Neural crest cell (in vitro differentiated cells): ENCODE measurements around the gene SOX3. TPM values are rescaled to one million over a fixed set of nuclear protein-coding genes. Genes with fewer than 3 reads are reported as not detected.

ENCODE experiments used
- DNase-seq: peaks from one replicate; pipeline ENCODE4 v3.0.0; 2021; ENCODE audit warnings: low read depth, mixed read lengths, low spot score
- H3K27ac Mint-ChIP-seq: one replicate; pipeline ENCODE4 v1.8.0; 2021; ENCODE audit warnings: mild to moderate bottlenecking, mixed read lengths; ENCODE audit not compliant: unreplicated experiment
- H3K27me3 Mint-ChIP-seq: 2 replicates; pipeline ENCODE4 v1.8.0; 2021; ENCODE audit warnings: low read depth, mild to moderate bottlenecking, mixed read lengths
- H3K36me3 Mint-ChIP-seq: 2 replicates; pipeline ENCODE4 v1.8.0; 2021; ENCODE audit warnings: low read depth, mild to moderate bottlenecking, mixed read lengths
- H3K4me1 Mint-ChIP-seq: 2 replicates; pipeline ENCODE4 v1.8.0; 2021; ENCODE audit warnings: mixed read lengths
- H3K4me3 Mint-ChIP-seq: one replicate; pipeline ENCODE4 v1.8.0; 2021; ENCODE audit warnings: mild to moderate bottlenecking, mixed read lengths
- H3K9me3 Mint-ChIP-seq: 2 replicates; pipeline ENCODE4 v1.8.0; 2021; ENCODE audit warnings: mixed read lengths
- total RNA-seq: library from RNA; stranded (reverse); gene quantifications from 2 replicates; pipeline ENCODE4 v1.2.1, GENCODE V29; 2021
- TF ChIP-seq, protein P1 (sequence below): fragments of 200-600 bp; sonication (generic); conservative IDR thresholded peaks from 2 replicates; pipeline ENCODE4 v1.5.0; 2021; ENCODE audit warnings: antibody characterized with exemption, mild to moderate bottlenecking

Gene SOX3
- total RNA-seq, 1 donor from 2014 or later: 205 TPM

DNA sequence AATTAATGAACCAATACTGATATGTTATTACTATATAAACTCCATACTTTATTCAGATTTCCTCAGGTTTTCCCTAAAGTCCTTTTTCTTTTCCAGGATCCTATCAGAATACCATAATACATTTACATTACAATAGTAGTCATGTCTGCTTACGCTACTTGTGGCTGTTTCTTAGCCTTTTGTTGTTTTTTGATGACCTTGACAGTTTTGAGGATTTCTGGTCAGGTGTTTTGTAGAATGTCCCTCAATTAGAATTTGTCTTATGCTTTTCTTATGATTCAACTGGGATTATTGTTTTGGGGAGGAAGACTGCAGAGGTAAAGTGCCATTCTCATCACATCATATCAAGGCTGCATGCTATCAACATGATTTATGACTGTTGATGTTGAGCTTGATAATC, 9.1 kb downstream of the SOX3 start:
- H3K36me3 Mint-ChIP-seq: no peaks in the 10 kb centered on the region
- H3K4me3 Mint-ChIP-seq: no peak overlapping the region
- peaks cover 32% of the 10 kb centered on the region for H3K4me1 Mint-ChIP-seq
- no peak for DNase-seq
- H3K27me3 Mint-ChIP-seq: peaks cover 33% of the 10 kb centered on the region
- TF ChIP-seq, protein P1, sequence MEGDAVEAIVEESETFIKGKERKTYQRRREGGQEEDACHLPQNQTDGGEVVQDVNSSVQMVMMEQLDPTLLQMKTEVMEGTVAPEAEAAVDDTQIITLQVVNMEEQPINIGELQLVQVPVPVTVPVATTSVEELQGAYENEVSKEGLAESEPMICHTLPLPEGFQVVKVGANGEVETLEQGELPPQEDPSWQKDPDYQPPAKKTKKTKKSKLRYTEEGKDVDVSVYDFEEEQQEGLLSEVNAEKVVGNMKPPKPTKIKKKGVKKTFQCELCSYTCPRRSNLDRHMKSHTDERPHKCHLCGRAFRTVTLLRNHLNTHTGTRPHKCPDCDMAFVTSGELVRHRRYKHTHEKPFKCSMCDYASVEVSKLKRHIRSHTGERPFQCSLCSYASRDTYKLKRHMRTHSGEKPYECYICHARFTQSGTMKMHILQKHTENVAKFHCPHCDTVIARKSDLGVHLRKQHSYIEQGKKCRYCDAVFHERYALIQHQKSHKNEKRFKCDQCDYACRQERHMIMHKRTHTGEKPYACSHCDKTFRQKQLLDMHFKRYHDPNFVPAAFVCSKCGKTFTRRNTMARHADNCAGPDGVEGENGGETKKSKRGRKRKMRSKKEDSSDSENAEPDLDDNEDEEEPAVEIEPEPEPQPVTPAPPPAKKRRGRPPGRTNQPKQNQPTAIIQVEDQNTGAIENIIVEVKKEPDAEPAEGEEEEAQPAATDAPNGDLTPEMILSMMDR: no peak
- peaks cover 2% of the 10 kb centered on the region for H3K9me3 Mint-ChIP-seq
- H3K27ac Mint-ChIP-seq: peak overlapping the region; percentile 86

DNA sequence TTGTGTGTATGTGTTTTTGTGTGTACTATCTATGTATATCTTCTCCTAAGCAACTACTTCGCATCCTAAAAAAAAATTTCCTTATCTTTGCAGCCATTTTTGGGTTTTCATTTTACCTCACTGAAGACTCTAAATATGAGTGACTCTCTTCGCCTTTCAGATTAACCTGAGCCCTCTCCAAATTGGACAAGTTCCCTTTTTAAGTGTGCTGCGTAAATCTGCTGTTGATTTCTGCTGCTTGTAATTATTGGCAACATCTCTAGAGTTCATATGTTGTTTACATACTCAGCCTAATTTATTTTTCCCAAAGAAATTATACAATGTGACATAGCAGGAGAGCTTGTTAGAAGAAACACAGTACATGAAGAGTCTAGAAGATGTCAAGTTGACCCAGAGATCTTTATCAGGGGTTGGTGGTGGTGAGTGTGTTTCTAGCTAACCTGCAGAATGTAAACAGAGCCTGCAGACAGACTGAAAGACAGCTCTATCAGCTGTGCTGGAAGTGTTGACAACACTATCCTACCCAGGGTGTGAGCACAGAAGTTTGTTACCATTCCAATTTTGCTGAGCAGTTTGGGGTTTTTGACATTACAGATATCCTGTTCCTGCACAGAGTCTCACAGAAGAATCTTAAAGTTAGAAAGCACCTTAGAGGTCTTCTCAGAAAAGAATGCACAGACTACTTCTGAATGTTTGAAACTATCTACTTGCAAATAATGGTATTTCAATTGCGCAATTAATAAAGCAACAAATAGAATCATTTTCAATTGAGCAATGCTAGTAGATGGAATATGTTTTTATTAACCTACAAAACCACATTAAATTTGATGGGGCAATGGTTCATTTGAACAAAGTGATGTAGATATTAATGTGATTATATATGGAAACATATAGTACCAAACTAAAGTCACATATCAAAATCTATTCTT, 12.5 kb downstream of the SOX3 start:
- Mint-ChIP-seq H3K9me3 (peaks cover 2% of the 10 kb centered on the region), H3K27ac (no peak overlapping the region), H3K27me3 (peaks cover 10% of the 10 kb centered on the region), H3K4me3 (no peak overlapping the region), H3K4me1 (peaks cover 10% of the 10 kb centered on the region), H3K36me3 (no peaks in the 10 kb centered on the region)
- TF ChIP-seq, protein P1: no peak
- DNase-seq: no peak

DNA sequence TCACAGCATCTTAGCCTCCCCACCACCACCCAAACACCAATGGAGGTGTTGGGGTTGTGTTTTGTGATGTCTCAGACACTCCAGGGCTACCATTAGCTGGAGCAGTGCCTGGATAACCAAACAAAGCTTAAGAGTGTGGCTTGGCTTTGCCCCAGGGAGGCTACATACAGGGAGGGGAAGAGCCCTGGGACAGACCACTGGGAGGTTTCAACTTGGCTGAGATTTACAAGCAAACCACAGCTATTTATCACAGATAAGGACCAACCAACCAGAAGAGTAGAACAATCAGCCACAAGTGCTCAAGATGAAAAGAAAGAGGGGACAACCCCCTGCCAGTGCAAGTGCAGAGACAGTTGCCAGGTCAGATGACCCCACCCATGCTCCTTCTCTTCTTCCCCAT, 24.1 kb downstream of the SOX3 start:
- TF ChIP-seq, protein P1: no peak
- Mint-ChIP-seq H3K27me3 (no peaks in the 10 kb centered on the region), H3K9me3 (peaks cover 12% of the 10 kb centered on the region), H3K4me1 (no peaks in the 10 kb centered on the region), H3K4me3 (no peak overlapping the region), H3K27ac (no peak overlapping the region), H3K36me3 (peaks cover 7% of the 10 kb centered on the region)
- DNase-seq: no peak

DNA sequence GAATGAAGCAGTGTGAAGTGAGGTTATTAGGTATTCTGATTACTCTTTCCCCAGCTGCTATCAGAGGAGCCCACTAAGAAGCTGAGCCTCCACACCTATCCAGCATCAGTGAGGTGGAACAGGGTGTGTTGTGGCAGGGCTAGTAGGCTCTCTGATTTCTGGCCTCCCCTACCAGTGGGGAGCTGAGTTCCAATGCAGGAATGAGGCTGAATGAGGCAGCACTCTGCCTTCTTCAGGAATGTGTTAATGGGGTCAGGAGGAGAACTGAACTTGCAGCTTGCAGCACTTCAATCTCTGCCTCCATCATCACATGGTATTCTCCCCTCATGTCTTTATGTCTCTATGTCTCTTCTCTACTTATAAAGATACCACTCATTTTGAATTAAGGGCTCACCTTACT, 26.9 kb downstream of the SOX3 start:
- Mint-ChIP-seq H3K27ac (no peak overlapping the region), H3K9me3 (peaks cover 16% of the 10 kb centered on the region)

DNA sequence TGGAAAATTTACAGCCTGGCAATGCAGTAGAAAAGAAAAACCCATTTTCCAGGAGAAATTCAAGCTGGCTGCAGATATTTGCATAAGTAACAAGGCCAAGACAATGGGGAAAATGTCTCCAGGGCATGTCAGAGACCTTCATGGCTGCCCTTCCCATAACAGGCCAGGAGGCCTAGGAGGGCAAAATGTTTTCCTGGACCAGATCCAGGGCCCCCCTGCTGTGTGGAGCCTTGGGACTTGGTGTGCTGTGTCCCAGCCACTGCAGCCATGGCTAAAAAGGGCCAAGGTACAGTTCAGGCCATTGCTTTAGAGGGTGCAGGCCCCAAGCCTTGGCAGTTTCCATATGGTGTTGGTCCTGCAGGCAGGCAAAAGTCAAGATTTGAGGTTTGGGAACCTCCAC, 29.8 kb downstream of the SOX3 start:
- Mint-ChIP-seq H3K4me1 (peaks cover 5% of the 10 kb centered on the region), H3K36me3 (peaks cover 17% of the 10 kb centered on the region), H3K27ac (no peak overlapping the region), H3K27me3 (no peaks in the 10 kb centered on the region), H3K9me3 (peaks cover 15% of the 10 kb centered on the region), H3K4me3 (no peak overlapping the region)
- DNase-seq: no peak
- TF ChIP-seq, protein P1: no peak

More for the DNA sequence above, 26.9 kb downstream of the SOX3 start:
- no peaks in the 10 kb centered on the region for H3K4me1 Mint-ChIP-seq
- no peak for DNase-seq
- H3K4me3 Mint-ChIP-seq: no peak overlapping the region
- no peaks in the 10 kb centered on the region for H3K27me3 Mint-ChIP-seq
- H3K36me3 Mint-ChIP-seq: peaks cover 15% of the 10 kb centered on the region
- TF ChIP-seq, protein P1: no peak
